Esophagus squamous epithelium (tissue), 4 donors: ENCODE results near the gene ETS1.

Experiments used
- POLR2A ChIP-seq, 4 donors: fragments of 450-650 bp; IDR thresholded peaks; one replicate each; pipeline ENCODE4 v1.6.1; 2017; ENCODE audit warnings: antibody characterized with exemption in 4 of 4, mild to moderate bottlenecking in 4 of 4, moderate library complexity in 3 of 4
- TF ChIP-seq, protein P1 (sequence below), 6 experiments: fragments of 450-650 bp in 4 of 6; fragments of 200-600 bp in 2 of 6; sonication (generic) in 2 of 6; IDR thresholded peaks; one replicate each; pipeline ENCODE4 v1.5.1; 2016 to 2019; ENCODE audit warnings: antibody characterized with exemption in 6 of 6, mild to moderate bottlenecking in 4 of 6, moderate library complexity in 4 of 6

GRCh38 chr11:128512474-128512996 lies 74.8 kb downstream of the ETS1 start:
- TF ChIP-seq, protein P1, sequence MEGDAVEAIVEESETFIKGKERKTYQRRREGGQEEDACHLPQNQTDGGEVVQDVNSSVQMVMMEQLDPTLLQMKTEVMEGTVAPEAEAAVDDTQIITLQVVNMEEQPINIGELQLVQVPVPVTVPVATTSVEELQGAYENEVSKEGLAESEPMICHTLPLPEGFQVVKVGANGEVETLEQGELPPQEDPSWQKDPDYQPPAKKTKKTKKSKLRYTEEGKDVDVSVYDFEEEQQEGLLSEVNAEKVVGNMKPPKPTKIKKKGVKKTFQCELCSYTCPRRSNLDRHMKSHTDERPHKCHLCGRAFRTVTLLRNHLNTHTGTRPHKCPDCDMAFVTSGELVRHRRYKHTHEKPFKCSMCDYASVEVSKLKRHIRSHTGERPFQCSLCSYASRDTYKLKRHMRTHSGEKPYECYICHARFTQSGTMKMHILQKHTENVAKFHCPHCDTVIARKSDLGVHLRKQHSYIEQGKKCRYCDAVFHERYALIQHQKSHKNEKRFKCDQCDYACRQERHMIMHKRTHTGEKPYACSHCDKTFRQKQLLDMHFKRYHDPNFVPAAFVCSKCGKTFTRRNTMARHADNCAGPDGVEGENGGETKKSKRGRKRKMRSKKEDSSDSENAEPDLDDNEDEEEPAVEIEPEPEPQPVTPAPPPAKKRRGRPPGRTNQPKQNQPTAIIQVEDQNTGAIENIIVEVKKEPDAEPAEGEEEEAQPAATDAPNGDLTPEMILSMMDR (IDR thresholded peaks at IDR 0.05) = no peak
- no peak for TF ChIP-seq POLR2A (IDR thresholded peaks at IDR 0.05)
